Measurements from ENCODE around the gene S100Z.
"Not testable (repeated sequence)": the region's sequence is repeated elsewhere in the genome, so short reads cannot be mapped to it uniquely, and the experiment has no call there.

The S100Z gene

GRCh38 chr5:76874088-76874581 is 24.3 kb downstream of the S100Z start:
- no peak for DNase-seq (ENCODE audit: low spot score)

GRCh38 chr5:76888733-76889300 is 39.0 kb downstream of the S100Z start:
- no peak for DNase-seq (ENCODE audit: low spot score)

GRCh38 chr5:76893294-76893693 is 43.5 kb downstream of the S100Z start:
- DNase-seq (ENCODE audit: low spot score): no peak

GRCh38 chr5:76896196-76896595 is 46.4 kb downstream of the S100Z start:
- DNase-seq (ENCODE audit: low spot score): no peak

GRCh38 chr5:76901522-76901921 is 51.7 kb downstream of the S100Z start:
- DNase-seq (ENCODE audit: low spot score): no peak

GRCh38 chr5:76908166-76908565 is 58.4 kb downstream of the S100Z start:
- no peak for DNase-seq (ENCODE audit: low spot score)

GRCh38 chr5:76910344-76910933 is 60.6 kb downstream of the S100Z start:
- DNase-seq (ENCODE audit: low spot score): not testable (repeated sequence)

- not testable (repeated sequence) for DNase-seq (ENCODE audit: low spot score)
Measured at GRCh38 chr5:76914671-76915070, 64.9 kb downstream of the S100Z start.

GRCh38 chr5:76918539-76918938 is 68.7 kb downstream of the S100Z start:
- DNase-seq (ENCODE audit: low spot score): no peak

- no peak for DNase-seq (ENCODE audit: low spot score)
Measured at GRCh38 chr5:76920491-76920890, 70.7 kb downstream of the S100Z start.

GRCh38 chr5:76926329-76927105 is 76.7 kb downstream of the S100Z start:
- no peak for DNase-seq (ENCODE audit: low spot score)

- no peak for DNase-seq (ENCODE audit: low spot score)
Measured at GRCh38 chr5:76927961-76928360, 78.1 kb downstream of the S100Z start.

- no peak for DNase-seq (ENCODE audit: low spot score)
Measured at GRCh38 chr5:76930083-76930482, 80.3 kb downstream of the S100Z start.

GRCh38 chr5:76938177-76938576 is 88.4 kb downstream of the S100Z start:
- DNase-seq (ENCODE audit: low spot score): no peak

- DNase-seq (ENCODE audit: low spot score): no peak
Measured at GRCh38 chr5:76941000-76941399, 91.2 kb downstream of the S100Z start.

- no peak for DNase-seq (ENCODE audit: low spot score)
Measured at GRCh38 chr5:76941442-76941841, 91.6 kb downstream of the S100Z start.

- DNase-seq (ENCODE audit: low spot score): no peak
Measured at GRCh38 chr5:76942581-76942980, 92.8 kb downstream of the S100Z start.

- no peak for DNase-seq (ENCODE audit: low spot score)
Measured at GRCh38 chr5:76943006-76943405, 93.2 kb downstream of the S100Z start.

GRCh38 chr5:76944638-76945037 is 94.8 kb downstream of the S100Z start:
- no peak for DNase-seq (ENCODE audit: low spot score)

GRCh38 chr5:76945238-76945637 is 95.4 kb downstream of the S100Z start:
- DNase-seq (ENCODE audit: low spot score): not testable (repeated sequence)

GRCh38 chr5:76946090-76946489 is 96.3 kb downstream of the S100Z start:
- no peak for DNase-seq (ENCODE audit: low spot score)

GRCh38 chr5:76947082-76947503 is 97.3 kb downstream of the S100Z start:
- no peak for DNase-seq (ENCODE audit: low spot score)
